ENCODE data around the gene SLC9C2. TPM values are rescaled to one million over a fixed set of nuclear protein-coding genes. Genes with fewer than 3 reads are reported as not detected.
"Not testable (repeated sequence)": the region's sequence is repeated elsewhere in the genome, so short reads cannot be mapped to it uniquely, and the experiment has no call there.

The SLC9C2 gene
- total RNA-seq, 1 donor from 2014 or later = 0.54 TPM

DNA sequence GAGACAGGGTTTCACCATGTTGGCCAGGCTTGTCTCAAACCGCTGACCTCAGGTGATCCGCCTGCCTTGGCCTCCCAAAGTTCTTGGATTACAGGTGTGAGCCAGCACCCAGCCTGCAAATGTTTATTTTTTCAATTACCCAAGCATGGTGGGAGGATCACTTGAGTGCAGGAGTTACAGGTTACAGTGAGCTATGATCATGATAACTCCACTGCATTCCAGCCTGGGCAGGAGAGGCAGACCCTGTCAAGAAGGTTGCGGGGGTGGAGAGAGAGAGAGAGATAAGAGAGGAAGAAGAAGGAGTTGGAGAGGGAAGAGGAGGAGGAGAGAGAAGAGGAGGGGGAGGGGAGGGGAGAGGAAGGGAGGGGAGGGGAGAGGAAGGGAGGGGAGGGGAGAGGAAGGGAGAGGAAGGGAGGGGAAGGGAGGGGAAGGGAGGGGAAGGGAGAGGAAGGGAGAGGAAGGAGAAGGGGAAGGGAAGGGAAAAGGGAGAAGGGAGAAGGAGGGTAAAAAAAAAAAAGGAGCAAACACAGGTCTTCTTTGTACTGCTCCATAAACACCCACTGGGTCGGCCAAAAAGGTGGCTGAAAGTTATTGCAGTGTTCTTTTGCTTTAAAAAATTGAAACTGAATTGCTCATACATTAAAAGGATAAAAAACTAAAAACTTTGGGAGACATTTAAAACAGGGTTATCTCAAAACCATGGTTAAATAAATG lies 5.8 kb upstream of the SLC9C2 start:
- Mint-ChIP-seq H3K36me3 (ENCODE audit: low read depth, unreplicated experiment) (peaks cover 2% of the 10 kb centered on the region), H3K27me3 (ENCODE audit: low read depth, unreplicated experiment) (no peaks in the 10 kb centered on the region), H3K4me3 (ENCODE audit: unreplicated experiment) (no peak overlapping the region), H3K27ac (ENCODE audit: unreplicated experiment) (no peak overlapping the region), H3K4me1 (ENCODE audit: low read depth, unreplicated experiment) (no peaks in the 10 kb centered on the region), H3K9me3 (ENCODE audit: unreplicated experiment) (peaks cover 6% of the 10 kb centered on the region)
- no peaks in the 10 kb centered on the region for H3K4me1 ChIP-seq (ENCODE audit: insufficient read depth, low read length)
- H3K4me3 ChIP-seq (ENCODE audit: insufficient read depth, low read depth, low read length) = no peak overlapping the region
- no peaks in the 10 kb centered on the region for H3K9me3 ChIP-seq (ENCODE audit: insufficient read depth, low read depth, low read length)
- no peaks in the 10 kb centered on the region for H4K20me1 ChIP-seq (ENCODE audit: insufficient read depth, low read length)
- H3K9ac ChIP-seq (ENCODE audit: low read length) = no peak overlapping the region
- H2AFZ ChIP-seq (ENCODE audit: low read depth, low read length) = no peak overlapping the region
- H3K36me3 ChIP-seq (ENCODE audit: insufficient read depth, low read length) = no peaks in the 10 kb centered on the region
- FAIRE-seq = no peak
- no peak overlapping the region for H3K4me2 ChIP-seq (ENCODE audit: low read length)
- no peak for DNase-seq (ENCODE audit: low read depth)
- H3K79me2 ChIP-seq (ENCODE audit: insufficient read depth, low read length) = no peaks in the 10 kb centered on the region
- H3K27me3 ChIP-seq (ENCODE audit: insufficient read depth, low read length) = no peaks in the 10 kb centered on the region
- H3K27ac ChIP-seq (ENCODE audit: low read depth, low read length) = no peak overlapping the region
- no peak for TF ChIP-seq EZH2 (IDR thresholded peaks at IDR 0.05; ENCODE audit: insufficient read depth, low read length)
- TF ChIP-seq, protein P1, sequence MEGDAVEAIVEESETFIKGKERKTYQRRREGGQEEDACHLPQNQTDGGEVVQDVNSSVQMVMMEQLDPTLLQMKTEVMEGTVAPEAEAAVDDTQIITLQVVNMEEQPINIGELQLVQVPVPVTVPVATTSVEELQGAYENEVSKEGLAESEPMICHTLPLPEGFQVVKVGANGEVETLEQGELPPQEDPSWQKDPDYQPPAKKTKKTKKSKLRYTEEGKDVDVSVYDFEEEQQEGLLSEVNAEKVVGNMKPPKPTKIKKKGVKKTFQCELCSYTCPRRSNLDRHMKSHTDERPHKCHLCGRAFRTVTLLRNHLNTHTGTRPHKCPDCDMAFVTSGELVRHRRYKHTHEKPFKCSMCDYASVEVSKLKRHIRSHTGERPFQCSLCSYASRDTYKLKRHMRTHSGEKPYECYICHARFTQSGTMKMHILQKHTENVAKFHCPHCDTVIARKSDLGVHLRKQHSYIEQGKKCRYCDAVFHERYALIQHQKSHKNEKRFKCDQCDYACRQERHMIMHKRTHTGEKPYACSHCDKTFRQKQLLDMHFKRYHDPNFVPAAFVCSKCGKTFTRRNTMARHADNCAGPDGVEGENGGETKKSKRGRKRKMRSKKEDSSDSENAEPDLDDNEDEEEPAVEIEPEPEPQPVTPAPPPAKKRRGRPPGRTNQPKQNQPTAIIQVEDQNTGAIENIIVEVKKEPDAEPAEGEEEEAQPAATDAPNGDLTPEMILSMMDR (IDR thresholded peaks at IDR 0.05; ENCODE audit: insufficient read depth, low read depth, low read length) = no peak

DNA sequence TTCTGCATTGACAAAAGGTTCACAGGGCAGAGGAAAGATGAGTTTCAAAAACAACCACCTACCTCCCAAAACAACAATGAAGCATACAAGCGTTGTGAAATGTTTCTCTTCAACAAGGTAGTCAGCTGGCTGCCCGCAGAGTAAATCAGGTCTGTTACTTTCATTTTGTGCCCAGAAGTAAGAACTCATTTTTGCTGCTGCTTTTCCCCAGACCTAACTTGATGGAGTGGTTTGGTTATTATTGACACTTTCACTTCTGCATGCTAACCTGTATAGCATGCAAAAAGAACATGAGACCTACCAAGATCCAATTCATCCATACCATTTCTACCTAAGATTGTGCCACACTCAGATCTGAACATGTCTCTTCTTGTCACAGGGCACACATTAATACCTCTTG lies 1.3 kb downstream of the SLC9C2 start:
- Histone ChIP-seq H3K36me3 (ENCODE audit: insufficient read depth, low read length) (no peaks in the 10 kb centered on the region), H3K27me3 (ENCODE audit: insufficient read depth, low read length) (no peaks in the 10 kb centered on the region), H3K4me2 (ENCODE audit: low read length) (no peak overlapping the region), H3K79me2 (ENCODE audit: insufficient read depth, low read length) (no peaks in the 10 kb centered on the region), H2AFZ (ENCODE audit: low read depth, low read length) (no peak overlapping the region), H3K4me1 (ENCODE audit: insufficient read depth, low read length) (no peaks in the 10 kb centered on the region), H3K9ac (ENCODE audit: low read length) (no peak overlapping the region), H3K27ac (ENCODE audit: low read depth, low read length) (no peak overlapping the region), H3K4me3 (ENCODE audit: insufficient read depth, low read depth, low read length) (no peak overlapping the region), H4K20me1 (ENCODE audit: insufficient read depth, low read length) (no peaks in the 10 kb centered on the region), H3K9me3 (ENCODE audit: insufficient read depth, low read depth, low read length) (no peaks in the 10 kb centered on the region)
- no peaks in the 10 kb centered on the region for H3K27me3 Mint-ChIP-seq (ENCODE audit: low read depth, unreplicated experiment)
- H3K4me3 Mint-ChIP-seq (ENCODE audit: unreplicated experiment) = no peak overlapping the region
- H3K27ac Mint-ChIP-seq (ENCODE audit: unreplicated experiment) = no peak overlapping the region
- no peak for DNase-seq (ENCODE audit: low read depth)
- no peak for FAIRE-seq
- no peaks in the 10 kb centered on the region for H3K36me3 Mint-ChIP-seq (ENCODE audit: low read depth, unreplicated experiment)
- peaks cover 3% of the 10 kb centered on the region for H3K4me1 Mint-ChIP-seq (ENCODE audit: low read depth, unreplicated experiment)
- TF ChIP-seq EZH2 (IDR thresholded peaks at IDR 0.05; ENCODE audit: insufficient read depth, low read length) = no peak
- TF ChIP-seq, protein P1 (IDR thresholded peaks at IDR 0.05; ENCODE audit: insufficient read depth, low read depth, low read length) = no peak
- no peaks in the 10 kb centered on the region for H3K9me3 Mint-ChIP-seq (ENCODE audit: unreplicated experiment)

DNA sequence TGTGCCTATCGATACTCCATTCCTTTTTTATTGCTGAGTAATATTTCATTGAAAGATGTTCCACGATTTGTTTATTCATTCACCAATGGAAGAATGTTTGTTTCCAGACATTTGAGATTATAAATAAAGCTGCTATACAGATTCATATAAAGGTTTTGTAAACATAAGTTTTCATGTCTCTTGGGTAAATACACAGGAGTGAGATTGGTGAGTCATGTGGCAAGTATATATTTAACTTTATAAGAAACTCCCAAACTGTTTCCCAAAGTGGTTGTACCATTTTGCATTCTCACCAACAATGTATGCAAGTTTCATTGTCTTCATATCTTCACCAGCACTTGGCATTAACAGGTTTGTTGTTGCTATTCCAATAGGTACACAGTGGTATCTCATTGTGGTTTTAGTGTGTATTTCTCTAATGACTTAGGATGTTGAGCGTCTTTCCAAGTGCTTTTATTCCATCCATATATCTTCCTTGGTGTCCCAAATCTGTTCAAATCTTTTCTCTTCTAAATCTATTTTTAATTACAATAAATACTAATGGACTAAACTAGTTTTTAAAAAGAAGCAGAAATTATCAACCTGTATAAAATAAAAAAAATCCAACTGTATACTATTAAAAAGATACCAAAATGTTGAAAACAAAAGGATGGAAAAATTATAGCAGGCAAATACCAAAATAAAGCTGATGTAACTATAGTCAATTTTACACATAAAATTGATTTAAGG lies 6.6 kb downstream of the SLC9C2 start:
- H3K4me1 Mint-ChIP-seq (ENCODE audit: low read depth, unreplicated experiment) = no peaks in the 10 kb centered on the region
- no peaks in the 10 kb centered on the region for H3K36me3 Mint-ChIP-seq (ENCODE audit: low read depth, unreplicated experiment)
- no peaks in the 10 kb centered on the region for H3K79me2 ChIP-seq (ENCODE audit: insufficient read depth, low read length)
- H3K4me3 ChIP-seq (ENCODE audit: insufficient read depth, low read depth, low read length) = no peak overlapping the region
- no peaks in the 10 kb centered on the region for H3K4me1 ChIP-seq (ENCODE audit: insufficient read depth, low read length)
- H3K27ac ChIP-seq (ENCODE audit: low read depth, low read length) = no peak overlapping the region
- no peaks in the 10 kb centered on the region for H3K9me3 ChIP-seq (ENCODE audit: insufficient read depth, low read depth, low read length)
- H2AFZ ChIP-seq (ENCODE audit: low read depth, low read length) = no peak overlapping the region
- no peak overlapping the region for H3K4me3 Mint-ChIP-seq (ENCODE audit: unreplicated experiment)
- FAIRE-seq (no peak), DNase-seq (ENCODE audit: low read depth) (no peak)
- H3K27me3 ChIP-seq (ENCODE audit: insufficient read depth, low read length) = no peaks in the 10 kb centered on the region
- H3K9ac ChIP-seq (ENCODE audit: low read length) = no peak overlapping the region
- TF ChIP-seq EZH2 (IDR thresholded peaks at IDR 0.05; ENCODE audit: insufficient read depth, low read length) = no peak
- TF ChIP-seq, protein P1 (IDR thresholded peaks at IDR 0.05; ENCODE audit: insufficient read depth, low read depth, low read length) = no peak
- no peaks in the 10 kb centered on the region for H3K27me3 Mint-ChIP-seq (ENCODE audit: low read depth, unreplicated experiment)
- H3K9me3 Mint-ChIP-seq (ENCODE audit: unreplicated experiment) = no peaks in the 10 kb centered on the region
- no peak overlapping the region for H3K27ac Mint-ChIP-seq (ENCODE audit: unreplicated experiment)
- H4K20me1 ChIP-seq (ENCODE audit: insufficient read depth, low read length) = no peaks in the 10 kb centered on the region
- no peaks in the 10 kb centered on the region for H3K36me3 ChIP-seq (ENCODE audit: insufficient read depth, low read length)
- no peak overlapping the region for H3K4me2 ChIP-seq (ENCODE audit: low read length)

DNA sequence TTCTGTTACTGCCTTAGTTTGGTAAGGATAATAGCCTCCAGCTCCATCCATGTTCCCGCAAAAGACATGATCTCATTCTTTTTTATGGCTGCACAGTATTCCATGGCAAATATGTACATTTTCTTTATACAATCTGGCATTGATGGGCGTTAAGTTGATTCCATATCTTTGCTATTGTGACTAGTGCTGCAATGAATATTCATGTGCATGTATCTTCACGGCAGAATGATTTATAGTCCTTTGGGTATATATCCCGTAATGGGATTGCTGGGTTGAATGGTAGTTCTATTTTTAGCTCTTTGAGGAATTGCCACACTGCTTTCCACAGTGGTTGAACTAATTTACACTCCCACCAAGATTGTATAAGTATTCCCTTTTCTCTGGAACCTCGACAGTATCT lies 11.7 kb downstream of the SLC9C2 start:
- H3K79me2 ChIP-seq (ENCODE audit: insufficient read depth, low read length); H3K9ac ChIP-seq (ENCODE audit: low read length); FAIRE-seq; H3K27ac Mint-ChIP-seq (ENCODE audit: unreplicated experiment); H3K36me3 ChIP-seq (ENCODE audit: insufficient read depth, low read length); H3K4me1 ChIP-seq (ENCODE audit: insufficient read depth, low read length); H3K27ac ChIP-seq (ENCODE audit: low read depth, low read length); H4K20me1 ChIP-seq (ENCODE audit: insufficient read depth, low read length); H3K27me3 Mint-ChIP-seq (ENCODE audit: low read depth, unreplicated experiment); H3K4me3 Mint-ChIP-seq (ENCODE audit: unreplicated experiment); H3K4me1 Mint-ChIP-seq (ENCODE audit: low read depth, unreplicated experiment); DNase-seq (ENCODE audit: low read depth); H3K4me3 ChIP-seq (ENCODE audit: insufficient read depth, low read depth, low read length); H2AFZ ChIP-seq (ENCODE audit: low read depth, low read length); H3K36me3 Mint-ChIP-seq (ENCODE audit: low read depth, unreplicated experiment); H3K4me2 ChIP-seq (ENCODE audit: low read length); H3K9me3 ChIP-seq (ENCODE audit: insufficient read depth, low read depth, low read length); H3K9me3 Mint-ChIP-seq (ENCODE audit: unreplicated experiment); H3K27me3 ChIP-seq (ENCODE audit: insufficient read depth, low read length): not testable (repeated sequence)

All from astrocyte (in vitro differentiated cells and primary cell).